NCI-H1092 treated with DMSO at 0.1 percent for 48 hours (cell line): ENCODE measurements around the gene LDHB.
"Not testable (repeated sequence)": the region's sequence is repeated elsewhere in the genome, so short reads cannot be mapped to it uniquely, and the experiment has no call there.

Experiments
- DNase-seq: peaks from one replicate; lab custom pipeline; 2025; lab: John Stamatoyannopoulos, UW

The LDHB gene

DNA sequence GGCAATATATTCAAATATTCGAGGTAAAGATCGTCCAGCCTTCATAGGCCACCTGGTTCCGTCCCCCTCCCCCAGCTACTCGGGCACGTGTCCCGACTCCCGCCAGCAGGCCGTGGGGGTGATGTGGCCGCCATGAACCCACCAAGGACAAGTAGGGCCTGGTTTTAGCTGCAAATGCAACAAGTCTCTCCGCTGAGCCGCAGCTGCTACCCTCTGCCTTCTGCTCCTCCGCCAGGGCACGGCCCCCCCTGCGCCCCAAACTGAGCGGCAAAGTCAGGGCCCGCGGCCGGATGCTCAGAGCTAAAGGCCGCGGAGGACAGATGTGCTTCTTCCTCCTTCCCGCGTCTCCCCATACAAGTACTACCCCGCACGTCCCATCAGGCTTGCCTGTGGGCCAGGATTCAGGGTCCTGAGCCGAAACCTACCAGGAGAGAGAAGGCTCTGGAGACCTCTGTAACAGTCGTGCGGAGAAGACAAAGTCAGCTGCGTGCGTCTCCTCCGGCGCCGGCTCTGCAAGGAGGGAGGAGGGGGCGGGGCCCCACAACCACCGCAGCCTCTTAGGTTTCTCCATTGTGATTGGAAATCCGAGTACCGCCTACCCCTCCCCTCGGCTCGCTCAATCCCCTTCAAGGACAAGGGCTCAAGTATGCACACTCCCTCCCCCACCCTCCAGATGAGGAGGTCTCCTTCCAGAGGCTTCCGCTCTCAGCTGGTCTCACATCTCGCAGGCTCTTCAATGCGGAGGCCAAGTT lies at the start of gene LDHB:
Gene LDHB (minus strand): TSS at position 517 of the 752 bp plus-strand sequence. CDS start 3,171 bp downstream, outside the sequence.
- peak; percentile 83 for DNase-seq

DNA sequence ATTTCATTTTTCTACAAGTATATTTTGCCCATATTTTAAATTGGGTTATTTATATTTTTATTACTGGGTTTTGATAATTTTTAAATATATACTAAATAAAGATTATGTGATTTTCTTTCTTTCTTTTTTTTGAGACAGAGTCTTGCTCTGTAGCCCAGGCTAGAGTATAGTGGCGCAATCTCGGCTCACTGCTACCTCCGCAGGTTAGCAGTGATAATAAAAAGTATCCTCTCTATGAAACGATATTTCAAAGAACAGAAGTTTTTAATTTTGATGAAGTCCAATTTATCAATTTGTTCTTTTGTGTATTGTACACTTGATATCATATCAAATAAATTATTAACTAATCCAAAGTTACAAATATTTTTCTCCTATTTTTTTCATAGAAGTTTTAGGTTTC lies 47.2 kb upstream of the LDHB start:
- no peak for DNase-seq

DNA sequence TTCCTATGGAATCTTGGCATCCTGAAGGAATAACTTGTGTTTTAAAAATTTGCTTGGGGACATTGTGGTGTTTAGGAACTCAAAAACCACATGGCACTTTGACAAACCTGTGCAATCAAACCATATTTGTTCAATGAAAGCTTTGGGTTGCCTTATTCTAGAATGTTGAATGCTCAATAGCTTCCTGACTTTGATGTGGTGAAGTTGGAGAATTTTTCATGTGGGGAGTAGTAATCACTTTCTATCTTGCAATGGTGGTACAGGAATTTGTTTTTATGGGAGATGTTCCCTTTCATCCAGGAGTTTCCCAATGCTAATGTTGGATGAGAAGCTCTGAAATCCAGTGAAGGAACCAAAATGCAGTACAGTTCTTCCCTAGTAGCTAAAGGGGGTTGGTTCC lies 42.2 kb upstream of the LDHB start:
- DNase-seq = no peak

DNA sequence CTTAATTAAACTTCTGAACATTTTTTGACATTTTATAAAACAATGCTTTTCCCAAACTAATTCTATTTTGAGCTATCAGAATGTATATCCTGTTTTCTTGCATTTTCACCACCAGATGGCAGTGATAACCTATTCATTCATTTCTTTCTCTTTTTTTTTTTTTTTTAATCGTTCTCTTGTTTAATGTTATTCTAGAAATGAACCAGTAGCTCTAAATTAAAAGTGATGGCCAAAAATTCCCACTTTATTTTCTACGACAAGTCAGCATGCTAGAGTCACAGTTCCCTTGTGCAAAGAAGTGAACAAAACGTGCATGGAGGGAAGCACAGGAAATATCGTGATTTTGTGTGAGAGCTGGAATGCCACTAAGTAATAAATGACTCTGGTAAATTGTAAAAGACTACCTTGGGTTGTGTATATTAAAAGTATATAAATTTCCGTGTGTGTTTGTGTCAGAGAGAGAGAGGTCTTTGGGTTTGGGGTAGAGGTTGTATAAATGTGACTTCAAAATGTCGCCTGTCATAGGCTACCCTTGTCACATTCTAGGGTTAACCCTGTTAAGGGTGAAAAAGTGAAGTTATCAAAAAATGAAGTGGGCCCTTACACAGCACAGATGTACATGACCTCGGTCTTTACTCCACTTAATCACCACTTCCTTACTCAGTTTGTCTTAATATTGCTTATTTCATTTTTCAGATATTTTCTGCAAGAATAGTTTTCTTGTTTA lies 40.4 kb upstream of the LDHB start:
- peak; percentile 29 for DNase-seq

DNA sequence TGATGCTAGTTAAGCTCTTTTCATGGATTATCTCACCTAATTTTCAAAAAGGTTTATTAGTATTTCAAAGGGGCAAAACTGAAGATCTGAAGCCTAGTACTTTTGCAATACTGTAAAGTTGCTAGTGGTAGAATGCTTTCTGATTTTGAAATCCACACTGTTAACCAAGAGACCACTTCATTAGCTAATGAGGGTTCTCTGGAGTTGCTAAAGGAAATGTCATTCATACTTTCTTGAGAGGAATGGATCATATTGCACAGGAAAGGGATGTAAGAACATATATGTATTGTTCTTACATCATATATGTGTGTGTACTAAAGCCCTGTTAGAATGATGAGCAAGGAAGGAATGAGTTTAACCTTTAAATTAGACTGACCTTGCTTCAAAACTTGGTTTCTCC lies 39.0 kb upstream of the LDHB start:
- no peak for DNase-seq

DNA sequence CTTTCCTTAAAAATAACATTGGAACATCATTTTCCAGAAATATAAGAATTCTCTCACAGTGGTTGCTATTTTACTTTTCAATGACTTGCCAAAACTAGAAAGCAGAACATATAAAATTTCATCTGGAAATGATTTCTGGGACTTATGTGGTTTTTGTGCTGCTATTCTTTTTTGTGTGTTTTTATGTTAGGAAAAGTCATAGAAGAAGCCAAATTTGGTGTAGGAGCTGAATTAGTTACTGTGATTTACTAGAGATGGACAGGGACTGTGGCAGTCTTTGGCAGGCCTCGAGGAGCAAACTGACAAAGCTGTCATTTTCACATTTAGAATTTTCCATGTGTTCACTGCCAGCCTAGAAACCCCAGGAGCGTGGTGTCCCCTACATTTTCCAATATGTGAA lies 38.3 kb upstream of the LDHB start:
- no peak for DNase-seq

DNA sequence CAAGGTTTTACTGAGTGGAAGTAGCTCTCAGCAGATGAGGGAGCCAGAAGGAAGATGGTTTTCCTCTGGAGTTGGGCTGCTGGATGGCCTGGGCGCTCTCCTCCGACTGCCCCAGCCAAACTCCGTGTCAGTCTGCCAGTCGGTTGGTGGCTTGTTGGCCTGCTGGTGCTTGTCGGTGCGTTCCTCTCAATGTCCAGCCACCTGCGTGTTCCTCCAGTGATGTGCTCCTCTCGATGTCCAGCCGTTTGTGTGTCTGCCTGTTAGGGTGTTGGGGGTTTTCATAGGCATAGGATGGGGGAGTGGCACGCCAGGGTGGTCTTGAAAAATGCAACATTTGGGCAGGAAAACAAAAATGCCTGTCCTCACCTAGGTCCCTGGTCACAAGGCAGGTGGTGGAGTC lies 37.0 kb upstream of the LDHB start:
- DNase-seq = no peak

DNA sequence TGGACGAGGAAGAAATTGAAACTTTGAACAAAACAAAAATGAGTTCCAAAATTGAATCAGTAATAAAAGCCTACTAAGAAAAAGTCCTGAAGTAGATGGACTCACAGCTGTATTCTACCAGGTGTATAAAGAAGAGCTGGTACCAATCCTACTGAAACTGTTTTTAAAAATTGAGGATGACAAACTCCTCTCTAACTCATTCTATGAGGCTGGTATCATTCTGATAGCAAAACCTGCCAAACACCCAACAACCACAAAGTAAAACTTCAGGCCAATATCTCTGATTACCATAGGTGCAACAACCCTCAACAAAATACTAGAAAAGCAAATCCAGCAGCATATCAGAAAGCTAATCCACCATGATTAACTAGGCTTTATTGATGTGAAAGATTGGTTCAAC lies 33.9 kb upstream of the LDHB start:
- no peak for DNase-seq

DNA sequence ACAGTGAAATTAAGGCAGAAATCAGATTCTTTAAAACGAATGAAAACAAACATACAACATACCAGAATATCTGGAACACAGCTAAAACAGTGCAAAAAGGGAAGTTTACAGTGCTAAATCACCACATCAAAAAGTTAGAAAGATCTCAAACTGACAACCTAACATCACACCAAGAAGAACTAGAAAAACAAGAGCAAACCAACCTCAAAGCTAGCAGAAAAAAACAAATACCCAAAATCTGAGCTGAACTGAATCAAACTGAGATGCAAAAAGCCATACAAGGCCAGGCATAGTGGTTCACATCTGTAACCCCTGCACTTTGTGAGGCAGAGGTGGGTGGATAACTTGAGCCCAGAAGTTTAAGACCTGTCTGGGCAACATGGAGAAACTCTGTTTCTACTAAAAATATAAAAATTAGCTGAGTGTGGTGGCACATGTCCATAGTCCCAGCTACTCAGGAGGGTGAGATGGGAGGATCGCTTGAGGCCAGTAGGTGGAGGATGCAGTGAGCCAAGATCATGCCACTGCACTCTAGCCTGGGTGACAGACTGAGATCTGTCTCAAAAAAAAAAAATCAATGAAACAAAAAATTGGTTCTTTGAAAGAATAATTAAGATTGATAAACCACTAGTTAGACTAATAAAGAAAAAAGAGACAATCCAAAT lies 33.2 kb upstream of the LDHB start:
- no peak for DNase-seq

DNA sequence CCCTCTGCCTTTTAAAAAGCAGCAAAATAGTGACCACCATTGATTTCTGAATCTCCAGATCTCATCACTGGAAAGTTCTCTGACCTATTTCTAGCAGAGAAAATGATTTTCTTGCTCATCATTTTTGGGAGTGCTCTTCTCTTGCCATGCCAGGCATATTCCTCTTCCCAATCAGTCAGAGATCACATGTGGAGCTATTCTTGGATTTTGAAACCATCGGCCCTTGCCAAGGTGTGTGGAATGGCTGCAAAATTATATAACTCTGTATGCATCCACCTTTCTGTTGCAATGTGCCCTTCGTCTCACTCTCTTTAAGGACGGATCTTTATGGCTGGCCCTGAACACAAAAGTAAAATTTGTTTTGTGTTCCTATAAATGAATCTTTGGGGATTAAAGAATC lies 25.5 kb upstream of the LDHB start:
- no peak for DNase-seq

DNA sequence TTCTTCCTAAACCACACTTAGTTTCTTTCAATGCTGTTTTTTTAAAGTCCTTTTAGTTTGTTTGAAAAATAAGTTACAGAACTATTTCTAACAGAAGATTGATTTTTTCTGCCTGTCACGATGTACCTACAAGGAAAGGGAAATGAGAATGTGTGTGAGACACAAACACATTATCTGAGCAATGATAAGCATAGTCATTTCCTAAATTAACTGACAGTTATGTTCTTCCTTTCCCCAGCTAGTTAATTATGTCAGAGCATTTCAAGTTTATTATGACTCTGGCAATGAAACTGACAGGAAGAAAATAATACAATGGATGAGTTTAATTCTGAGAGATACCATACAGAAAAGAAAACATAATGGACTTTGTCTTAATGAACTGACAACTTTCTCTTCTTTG lies 21.3 kb upstream of the LDHB start:
- DNase-seq = no peak

DNA sequence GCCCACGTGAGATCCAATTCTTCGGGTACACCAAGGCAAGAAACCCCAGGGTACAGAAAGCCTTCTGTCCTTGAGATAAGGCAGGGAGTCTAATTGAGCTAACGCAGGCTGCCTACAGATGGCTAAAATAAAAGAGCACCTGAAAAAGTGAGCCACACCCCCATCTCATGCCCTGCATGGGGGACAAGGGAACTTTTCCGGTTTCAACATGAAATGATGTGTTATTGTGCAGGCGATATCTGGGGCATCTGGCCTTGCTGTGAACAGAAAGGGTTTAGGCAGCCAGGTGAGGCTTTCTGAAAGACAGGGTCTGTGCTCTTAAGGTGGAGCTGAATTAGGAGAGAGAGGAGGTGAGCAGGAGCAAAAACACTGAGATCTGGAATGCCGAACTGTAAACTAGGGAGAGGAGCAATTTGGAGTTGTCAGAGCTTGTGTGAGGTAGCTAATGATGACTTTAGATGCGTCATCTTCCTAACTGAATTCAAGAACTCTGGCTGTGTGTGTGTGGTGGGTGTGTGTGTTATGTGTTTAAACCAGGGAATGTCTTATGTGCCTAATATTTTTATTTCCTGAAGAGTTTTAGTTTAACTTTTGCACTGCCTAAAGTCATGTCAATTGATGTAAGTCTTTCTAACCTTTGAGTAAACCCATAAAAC lies 20.1 kb upstream of the LDHB start:
- no peak for DNase-seq

DNA sequence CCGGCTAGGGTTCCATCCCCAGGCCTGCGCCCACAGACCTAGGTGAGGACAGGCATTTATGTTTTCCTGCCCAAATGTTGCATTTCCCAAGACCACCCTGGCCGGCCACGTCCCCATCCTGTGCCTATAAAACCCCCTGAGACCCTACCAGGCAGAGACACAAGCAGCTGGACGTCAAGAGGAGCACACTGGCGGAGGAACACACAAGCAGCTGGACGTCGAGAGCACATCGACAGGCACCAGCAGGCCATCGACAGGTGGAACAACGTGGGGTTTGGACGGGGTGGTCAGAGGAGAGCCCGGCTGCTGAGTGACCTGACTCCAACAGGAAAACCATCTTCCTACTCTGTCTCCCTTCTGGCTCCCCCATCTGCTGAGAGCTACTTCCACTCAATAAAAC lies 19.6 kb upstream of the LDHB start:
- DNase-seq = no peak

DNA sequence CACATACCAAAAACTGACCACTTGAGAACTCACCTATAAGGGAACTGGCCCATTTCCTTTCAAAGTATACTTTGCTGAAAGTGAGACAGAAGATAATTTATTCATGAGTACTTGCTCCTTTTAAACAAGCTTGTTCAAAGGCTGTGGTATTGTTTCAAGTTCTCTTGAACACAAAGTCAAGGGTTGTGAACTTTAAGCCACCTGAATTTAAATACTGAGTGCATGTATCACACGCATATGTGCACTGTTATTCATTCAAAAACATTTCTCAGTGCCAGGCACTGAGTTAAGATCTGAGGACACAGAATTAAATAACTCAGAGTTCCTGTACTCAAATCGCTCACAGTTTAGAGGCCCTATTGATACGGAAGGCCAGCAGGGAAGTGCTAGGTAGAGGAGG lies 19.1 kb upstream of the LDHB start:
- no peak for DNase-seq

DNA sequence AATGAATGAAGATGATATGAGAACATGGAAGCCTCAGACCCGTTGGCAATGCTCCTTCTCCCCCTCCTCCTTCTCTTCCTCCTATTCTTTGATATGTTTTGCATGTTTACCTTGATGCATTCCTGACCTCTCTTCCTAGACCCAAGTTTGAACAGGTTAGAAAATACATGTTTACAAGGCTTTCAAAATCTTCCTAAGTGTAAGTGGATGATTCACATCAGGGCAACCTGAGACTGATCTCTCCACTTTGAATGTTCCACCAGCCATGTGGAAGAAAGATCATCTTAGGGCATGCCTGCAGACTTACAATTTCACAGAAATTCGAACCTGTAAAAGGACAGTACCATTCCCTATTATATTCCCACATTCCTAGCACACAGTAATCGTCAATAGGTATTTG lies 18.0 kb upstream of the LDHB start:
- DNase-seq = no peak

DNA sequence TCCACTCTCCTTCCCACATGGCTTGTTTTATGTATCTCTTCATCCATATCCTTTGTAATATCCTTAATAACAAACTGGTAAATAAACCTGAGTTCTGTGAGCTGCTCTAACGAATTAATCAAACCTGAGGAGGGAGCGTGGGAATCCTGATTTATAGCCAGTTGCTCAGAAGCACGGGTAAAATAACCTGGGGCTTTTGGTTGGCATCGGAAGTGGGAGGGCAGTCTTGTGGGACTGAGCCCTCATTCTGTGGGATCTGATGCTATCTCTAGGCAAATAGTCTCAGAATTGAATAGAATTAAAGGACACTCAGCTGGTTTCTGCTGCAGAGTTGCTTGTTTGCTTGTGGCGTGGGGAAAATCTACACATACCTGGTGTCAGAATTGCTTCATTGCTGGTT lies 17.5 kb upstream of the LDHB start:
- DNase-seq = no peak

DNA sequence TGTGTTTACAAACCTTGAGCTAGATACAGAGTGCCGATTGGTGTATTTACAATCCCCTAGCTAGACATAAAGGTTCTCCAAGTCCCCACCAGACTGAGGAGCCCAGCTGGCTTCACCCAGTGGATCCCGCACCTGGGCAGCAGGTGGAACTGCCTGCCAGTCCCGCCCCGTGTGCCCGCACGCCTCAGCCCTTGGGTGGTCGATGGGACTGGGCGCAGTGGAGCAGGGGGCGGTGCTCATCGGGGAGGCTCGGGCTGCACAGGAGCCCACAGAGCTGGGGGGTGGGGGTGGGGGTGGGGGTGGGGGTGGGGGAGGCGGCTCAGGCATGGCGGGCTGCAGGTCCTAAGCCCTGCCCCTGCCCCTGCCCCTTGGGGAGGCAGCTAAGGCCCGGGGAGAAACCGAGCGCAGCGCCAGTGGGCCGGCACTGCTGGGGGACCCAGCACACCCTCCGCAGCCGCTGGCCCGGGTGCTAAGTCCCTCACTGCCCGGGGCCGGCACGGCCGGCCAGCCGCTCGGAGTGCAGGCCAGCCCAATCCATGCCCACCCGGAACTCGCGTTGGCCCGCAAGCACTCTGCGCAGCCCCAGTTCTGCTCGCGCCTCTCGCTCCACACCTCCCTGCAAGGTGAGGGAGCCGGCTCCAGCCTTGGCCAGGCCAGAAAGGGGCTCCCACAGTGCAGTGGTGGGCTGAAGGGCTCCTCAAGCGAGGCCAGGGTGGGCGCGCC lies 16.3 kb upstream of the LDHB start:
- DNase-seq = not testable (repeated sequence)

DNA sequence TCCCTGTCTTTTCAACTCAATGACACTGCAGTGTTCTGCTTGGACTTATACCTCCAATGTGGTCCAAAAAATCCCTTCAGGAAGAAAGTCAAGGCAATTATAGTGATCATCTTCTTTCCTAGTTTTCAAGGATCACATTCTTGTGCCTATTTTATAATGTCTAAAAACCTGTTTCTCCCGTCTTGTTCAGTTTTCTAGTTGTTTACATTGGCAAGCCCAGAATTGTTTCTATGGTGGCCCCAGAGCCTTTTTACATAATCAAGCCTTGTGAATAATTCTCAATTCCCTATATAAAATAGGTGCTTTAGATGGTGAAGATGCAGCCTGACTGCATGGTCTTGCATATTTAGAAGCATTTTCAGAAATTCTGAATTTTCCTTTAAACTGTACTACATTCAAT lies 14.5 kb upstream of the LDHB start:
- no peak for DNase-seq

DNA sequence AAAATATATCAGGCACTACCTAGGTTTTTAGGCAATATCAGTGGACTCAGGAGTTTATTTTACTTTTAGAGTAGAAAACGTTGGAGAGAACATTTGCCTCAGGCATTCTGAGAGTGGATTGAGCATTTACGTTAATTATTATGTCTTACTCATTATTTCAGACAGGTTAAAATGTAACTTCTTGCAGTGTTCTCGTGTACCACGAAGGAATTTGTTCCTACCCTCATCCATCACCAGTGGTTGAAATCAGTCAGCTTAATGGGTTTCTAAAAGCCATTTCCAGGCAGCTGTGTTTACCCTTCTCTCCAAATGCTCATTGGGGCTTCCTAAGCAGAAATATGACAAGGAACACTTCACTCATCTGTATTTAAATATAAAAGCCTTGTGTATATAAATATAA lies 9.1 kb upstream of the LDHB start:
- peak; percentile 56 for DNase-seq

DNA sequence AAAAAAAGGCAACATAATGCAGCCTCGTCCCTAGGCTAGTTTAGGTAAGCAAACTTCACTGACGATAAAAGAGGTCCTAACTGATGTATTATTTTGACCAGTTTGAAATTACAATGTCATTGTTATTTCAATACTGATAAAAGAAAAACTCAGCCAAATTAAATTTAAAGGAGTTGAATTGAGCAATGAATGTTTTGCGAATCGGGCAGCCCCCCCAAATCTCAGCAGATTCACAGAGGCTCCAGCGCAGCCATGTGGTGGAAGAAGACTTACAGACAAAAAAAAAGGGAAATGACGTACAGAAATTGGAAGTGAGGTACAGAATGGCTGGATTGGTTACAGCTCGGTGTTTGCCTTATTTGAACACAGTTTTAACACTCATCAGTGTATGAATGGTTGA lies 8.2 kb upstream of the LDHB start:
- no peak for DNase-seq

DNA sequence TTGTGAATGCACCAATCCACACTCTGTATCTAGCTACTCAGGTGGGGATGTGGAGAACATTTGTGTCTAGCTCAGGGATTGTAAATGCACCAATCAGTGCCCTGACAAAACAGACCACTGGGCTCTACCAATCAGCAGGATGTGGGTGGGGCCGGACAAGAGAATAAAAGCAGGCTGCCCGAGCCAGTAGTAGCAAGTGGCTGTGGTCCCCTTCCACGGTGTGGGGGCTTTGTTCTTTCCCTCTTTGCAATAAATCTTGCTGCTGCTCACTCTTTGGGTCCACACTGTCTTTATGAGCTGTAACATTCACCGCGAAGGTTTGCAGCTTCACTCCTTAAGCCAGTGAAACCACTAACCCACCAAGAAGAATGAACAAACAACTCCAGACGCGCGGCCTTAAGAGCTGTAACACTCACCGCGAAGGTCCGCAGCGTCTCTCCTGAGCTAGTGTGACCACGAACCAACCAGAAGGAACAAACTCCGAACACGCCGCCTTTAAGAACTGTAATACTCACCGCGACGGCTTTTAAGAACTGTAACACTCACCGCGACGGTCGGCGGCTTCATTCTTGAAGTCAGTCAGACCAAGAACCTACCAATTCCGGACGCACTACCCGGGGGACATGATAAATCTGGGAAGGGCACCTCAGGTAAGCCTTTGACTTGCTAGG lies 4.6 kb upstream of the LDHB start:
- no peak for DNase-seq
